GM23248 (cell line): ENCODE data around the gene APMAP.

Experiments used
- EZH2 ChIP-seq: fragments of 200-600 bp; sonication (generic); IDR thresholded peaks from 2 replicates; pipeline ENCODE4 v1.6.1; 2018; ENCODE audit warnings: antibody characterized with exemption, mild to moderate bottlenecking; ENCODE audit not compliant: insufficient read depth, poor library complexity, severe bottlenecking
- EZH2phosphoT487 ChIP-seq: fragments of 200-600 bp; sonication (generic); IDR thresholded peaks from 2 replicates; pipeline ENCODE4 v1.6.1; 2018; ENCODE audit warnings: antibody characterized with exemption, moderate library complexity, mild to moderate bottlenecking, low read depth; ENCODE audit not compliant: insufficient read depth

GRCh38 chr20:25035921-25036320 is 43.4 kb upstream of the APMAP start:
- no peak for TF ChIP-seq EZH2
- no peak for TF ChIP-seq EZH2phosphoT487
